Endothelial cell of umbilical vein (primary cell): ENCODE measurements around the gene MSH3. TPM values are rescaled to one million over a fixed set of nuclear protein-coding genes. Genes with fewer than 3 reads are reported as not detected.

Experiments
- BruUV-seq: library from RNA; stranded (reverse); fragments of 400-500 nt; replicated peaks from 2 replicates; lab custom pipeline; 2021; lab: Mats Ljungman, UMichigan
- CTCF ChIA-PET: fragments of 300-600, 350-600 bp; sonication (Branson Sonifier 250); formaldehyde crosslinking; loops from one replicate; lab custom pipeline; 2021; ENCODE audit warnings: antibody characterized with exemption, inconsistent platforms; lab: Charles Lee
- POLR2A ChIA-PET: fragments of 300-600, 350-600 bp; sonication (Branson Sonifier 250); formaldehyde crosslinking; loops from one replicate; lab custom pipeline; 2021; ENCODE audit warnings: antibody characterized with exemption, inconsistent platforms; lab: Charles Lee
- DNase-seq: peaks from one replicate; pipeline ENCODE4 v3.0.0-alpha.2; 2011; ENCODE audit warnings: low read depth, low spot score
- FAIRE-seq: peaks from 2 replicates; lab custom pipeline; 2011; peaks lifted over from hg19 to GRCh38; lab: Jason Lieb, UNC
- H2AFZ ChIP-seq: 2 replicates; pipeline ENCODE4 v1.6.0; 2012; ENCODE audit warnings: low read depth, low read length, control low read depth, inconsistent platforms
- H3K27ac ChIP-seq: 2 replicates; pipeline ENCODE4 v1.5.1; 2011; ENCODE audit warnings: low read depth, mild to moderate bottlenecking, control low read depth, low read length, moderate library complexity; ENCODE audit not compliant: insufficient read depth
- H3K27me3 ChIP-seq, 2 experiments: 2 replicates each; pipeline versions ENCODE4 v1.6.0 to v1.6.1; 2011; ENCODE audit warnings: low read length in 2 of 2, mixed read lengths in 1 of 2; ENCODE audit not compliant: control insufficient read depth in 2 of 2, insufficient read depth in 2 of 2
- H3K36me3 ChIP-seq, 2 experiments: 2 replicates in 1 of 2; 3 replicates in 1 of 2; pipeline ENCODE4 v1.5.1; 2011; ENCODE audit warnings: low read length in 2 of 2, mild to moderate bottlenecking in 1 of 2, moderate library complexity in 1 of 2; ENCODE audit not compliant: control insufficient read depth in 2 of 2, insufficient read depth in 2 of 2; ENCODE audit errors: extremely low read depth in 1 of 2
- H3K4me1 ChIP-seq: 3 replicates; pipeline ENCODE4 v1.5.1; 2011; ENCODE audit warnings: mild to moderate bottlenecking, low read length; ENCODE audit not compliant: control insufficient read depth, insufficient read depth; ENCODE audit errors: extremely low read depth
- H3K4me2 ChIP-seq: 2 replicates; pipeline ENCODE4 v1.6.1; 2011; ENCODE audit warnings: low read length, control low read depth, mixed read lengths; ENCODE audit not compliant: insufficient read depth
- H3K4me3 ChIP-seq, 3 experiments: fragments of 200-600 bp in 1 of 3; sonication (generic), shearing (Covaris generic) in 1 of 3; replicated peaks in 1 of 3; 2 replicates each; pipeline ENCODE4 v1.5.1; 2011 to 2016; ENCODE audit warnings: control low read depth in 3 of 3, low read length in 3 of 3, mild to moderate bottlenecking in 2 of 3, inconsistent platforms in 1 of 3, low read depth in 1 of 3, moderate library complexity in 1 of 3; ENCODE audit not compliant: insufficient read depth in 1 of 3
- H3K79me2 ChIP-seq: 2 replicates; pipeline ENCODE4 v1.6.0; 2012; ENCODE audit warnings: low read length, inconsistent platforms; ENCODE audit not compliant: control insufficient read depth, insufficient read depth
- H3K9ac ChIP-seq: replicated peaks from 2 replicates; pipeline ENCODE3; 2011; ENCODE audit warnings: low read length, control low read depth; ENCODE audit not compliant: insufficient read depth; ENCODE audit errors: extremely low read depth
- H3K9me1 ChIP-seq: replicated peaks from 3 replicates; pipeline ENCODE4 v1.6.0; 2011; ENCODE audit warnings: mild to moderate bottlenecking, low read length; ENCODE audit not compliant: control insufficient read depth, insufficient read depth; ENCODE audit errors: extremely low read depth
- H3K9me3 ChIP-seq: replicated peaks from 2 replicates; pipeline ENCODE4 v1.5.1; 2012; ENCODE audit warnings: low read length, inconsistent platforms; ENCODE audit not compliant: control insufficient read depth, insufficient read depth
- H4K20me1 ChIP-seq: replicated peaks from 2 replicates; pipeline ENCODE3; 2011; ENCODE audit warnings: mild to moderate bottlenecking, low read length; ENCODE audit not compliant: control insufficient read depth, insufficient read depth; ENCODE audit errors: extremely low read depth
- EZH2 ChIP-seq: IDR thresholded peaks from 2 replicates; pipeline ENCODE4 v1.6.1; 2012; ENCODE audit warnings: borderline replicate concordance, low read depth, mild to moderate bottlenecking, moderate library complexity, low read length, inconsistent platforms; ENCODE audit not compliant: severe bottlenecking
- FOS ChIP-seq: IDR thresholded peaks from 2 replicates; pipeline ENCODE4 v1.6.1; 2011; ENCODE audit warnings: mild to moderate bottlenecking, low read length, moderate library complexity, borderline replicate concordance; ENCODE audit not compliant: insufficient read depth
- GATA2 ChIP-seq: IDR thresholded peaks from 2 replicates; pipeline ENCODE4 v1.7.0; 2011; ENCODE audit warnings: low read depth, mild to moderate bottlenecking, moderate library complexity, mixed read lengths, low read length; ENCODE audit not compliant: insufficient read length, insufficient read depth
- JUN ChIP-seq: IDR thresholded peaks from 2 replicates; pipeline ENCODE4 v1.6.1; 2011; ENCODE audit warnings: borderline replicate concordance, low read depth; ENCODE audit not compliant: insufficient read length, insufficient read depth
- MYC ChIP-seq: IDR thresholded peaks from one replicate; pipeline ENCODE4 v1.6.1; 2011; ENCODE audit warnings: mild to moderate bottlenecking, low read depth, low read length
- POLR2A ChIP-seq: IDR thresholded peaks from 2 replicates; pipeline ENCODE4 v1.6.1; 2012; ENCODE audit warnings: low read depth, mild to moderate bottlenecking, control low read depth, low read length
- POLR2AphosphoS5 ChIP-seq: IDR thresholded peaks from 2 replicates; pipeline ENCODE4 v1.6.1; 2012; ENCODE audit warnings: low read depth, mild to moderate bottlenecking, control low read depth, low read length, moderate library complexity; ENCODE audit not compliant: insufficient read depth
- dilution Hi-C: fragments of 300-500 bp; cut with MboI; formaldehyde crosslinking; loops from one replicate; pipeline ENCODE4 v1.15.0; 2019; ENCODE audit warnings: low sequenced_read_pairs; ENCODE audit not compliant: extremely low pct_ligation_motif_present
- intact Hi-C: fragments of 100-400 bp; cut with micrococcal nuclease; formaldehyde crosslinking; loops from one replicate; pipeline ENCODE4 v1.10.0; 2022
- polyA plus RNA-seq, 4 experiments: library from polyadenylated mRNA; depleted of rRNA in 3 of 4; stranded (reverse) in 3 of 4; unstranded in 1 of 4; fragments of >200 nt; gene quantifications; 2 replicates each; pipeline versions ENCODE4 v1.2.1 to v1.2.3, GENCODE V29; 2011 to 2012; ENCODE audit warnings: missing spikeins in 1 of 4
- total RNA-seq: library from RNA; stranded (reverse); gene quantifications from 2 replicates; pipeline ENCODE4 v1.2.3, GENCODE V29; 2021
- TF ChIP-seq, protein P1 (sequence below): IDR thresholded peaks from 2 replicates; pipeline ENCODE4 v1.6.1; 2011; ENCODE audit not compliant: insufficient read depth, insufficient read length
- TF ChIP-seq, protein P2 (sequence below), 2 donors: IDR thresholded peaks; 1 replicate in 1 of 2; 2 replicates in 1 of 2; pipeline ENCODE4 v1.5.1; 2011; ENCODE audit warnings: low read length in 2 of 2, mild to moderate bottlenecking in 2 of 2, moderate library complexity in 2 of 2, control low read depth in 1 of 2, inconsistent platforms in 1 of 2, low read depth in 1 of 2; ENCODE audit not compliant: insufficient read depth in 1 of 2; ENCODE audit errors: extremely low read depth in 1 of 2

MSH3 gene
- total and polyA plus RNA-seq, 2 donors (not counting 3 experiments of a cell fraction or from before 2014, with no cell fraction given): 2.0 to 13.0 TPM

DNA sequence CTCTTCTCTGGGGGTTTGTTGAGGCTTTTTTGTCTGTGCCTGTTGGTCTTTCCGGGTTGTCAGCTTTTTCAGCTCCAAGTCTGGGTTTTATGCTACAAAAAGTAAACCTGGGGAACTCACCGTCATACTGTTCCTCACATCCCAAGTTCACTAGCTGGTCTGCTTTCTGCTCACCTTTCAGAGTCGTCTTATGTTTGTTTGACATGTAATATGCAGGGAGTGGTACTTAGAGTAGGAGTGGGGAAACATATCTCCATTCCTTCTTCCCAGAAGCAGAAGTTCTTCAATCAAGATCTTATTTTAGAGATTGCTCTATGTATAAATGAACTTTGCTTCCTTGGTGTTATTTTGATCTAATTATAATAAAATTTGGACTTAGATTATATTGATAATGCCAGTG lies 42.0 kb downstream of the MSH3 start:
- H3K9me3 ChIP-seq: no peaks in the 10 kb centered on the region
- no peak for FAIRE-seq
- intact Hi-C loops (no loop called here), dilution Hi-C loops (no loop called here)
- no TSS peak for BruUV-seq
- no peaks in the 10 kb centered on the region for H3K79me2 ChIP-seq
- H3K9ac ChIP-seq: no peak overlapping the region
- no peak overlapping the region for H3K27ac ChIP-seq
- H3K4me1 ChIP-seq: no peaks in the 10 kb centered on the region
- POLR2A ChIA-PET: no interaction called here
- H3K4me2 ChIP-seq: no peak overlapping the region
- no peaks in the 10 kb centered on the region for H3K36me3 ChIP-seq
- no peak overlapping the region for H3K4me3 ChIP-seq
- H3K27me3 ChIP-seq: no peaks in the 10 kb centered on the region
- H4K20me1 ChIP-seq: no peaks in the 10 kb centered on the region
- CTCF ChIA-PET: interaction anchor here (1.5 kb wide), 1 partner anchor 412 kb away, joined by 6 read pairs; no protein-coding TSS in a partner anchor
- H2AFZ ChIP-seq: no peak overlapping the region
- DNase-seq: no peak
- no peak for TF ChIP-seq POLR2AphosphoS5
- TF ChIP-seq, protein P1, sequence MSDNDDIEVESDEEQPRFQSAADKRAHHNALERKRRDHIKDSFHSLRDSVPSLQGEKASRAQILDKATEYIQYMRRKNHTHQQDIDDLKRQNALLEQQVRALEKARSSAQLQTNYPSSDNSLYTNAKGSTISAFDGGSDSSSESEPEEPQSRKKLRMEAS: no peak
- TF ChIP-seq, protein P2, sequence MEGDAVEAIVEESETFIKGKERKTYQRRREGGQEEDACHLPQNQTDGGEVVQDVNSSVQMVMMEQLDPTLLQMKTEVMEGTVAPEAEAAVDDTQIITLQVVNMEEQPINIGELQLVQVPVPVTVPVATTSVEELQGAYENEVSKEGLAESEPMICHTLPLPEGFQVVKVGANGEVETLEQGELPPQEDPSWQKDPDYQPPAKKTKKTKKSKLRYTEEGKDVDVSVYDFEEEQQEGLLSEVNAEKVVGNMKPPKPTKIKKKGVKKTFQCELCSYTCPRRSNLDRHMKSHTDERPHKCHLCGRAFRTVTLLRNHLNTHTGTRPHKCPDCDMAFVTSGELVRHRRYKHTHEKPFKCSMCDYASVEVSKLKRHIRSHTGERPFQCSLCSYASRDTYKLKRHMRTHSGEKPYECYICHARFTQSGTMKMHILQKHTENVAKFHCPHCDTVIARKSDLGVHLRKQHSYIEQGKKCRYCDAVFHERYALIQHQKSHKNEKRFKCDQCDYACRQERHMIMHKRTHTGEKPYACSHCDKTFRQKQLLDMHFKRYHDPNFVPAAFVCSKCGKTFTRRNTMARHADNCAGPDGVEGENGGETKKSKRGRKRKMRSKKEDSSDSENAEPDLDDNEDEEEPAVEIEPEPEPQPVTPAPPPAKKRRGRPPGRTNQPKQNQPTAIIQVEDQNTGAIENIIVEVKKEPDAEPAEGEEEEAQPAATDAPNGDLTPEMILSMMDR (IDR thresholded peaks at IDR 0.05; ENCODE audit: extremely low read depth in 1 of 2, insufficient read depth in 1 of 2, low read depth in 1 of 2, low read length in 2 of 2): no peak
- no peak for TF ChIP-seq EZH2
- TF ChIP-seq JUN: no peak
- TF ChIP-seq FOS: no peak
- TF ChIP-seq GATA2: no peak
- no peak for TF ChIP-seq MYC
- TF ChIP-seq POLR2A: no peak
- H3K9me1 ChIP-seq: no peaks in the 10 kb centered on the region
